Measurements from ENCODE around the gene BCORL1. TPM values are rescaled to one million over a fixed set of nuclear protein-coding genes. Genes with fewer than 3 reads are reported as not detected.

BCORL1 gene
- total and polyA plus RNA-seq, 2 donors (not counting 3 experiments of a cell fraction or from before 2014, with no cell fraction given): 1.8 to 13.1 TPM

DNA sequence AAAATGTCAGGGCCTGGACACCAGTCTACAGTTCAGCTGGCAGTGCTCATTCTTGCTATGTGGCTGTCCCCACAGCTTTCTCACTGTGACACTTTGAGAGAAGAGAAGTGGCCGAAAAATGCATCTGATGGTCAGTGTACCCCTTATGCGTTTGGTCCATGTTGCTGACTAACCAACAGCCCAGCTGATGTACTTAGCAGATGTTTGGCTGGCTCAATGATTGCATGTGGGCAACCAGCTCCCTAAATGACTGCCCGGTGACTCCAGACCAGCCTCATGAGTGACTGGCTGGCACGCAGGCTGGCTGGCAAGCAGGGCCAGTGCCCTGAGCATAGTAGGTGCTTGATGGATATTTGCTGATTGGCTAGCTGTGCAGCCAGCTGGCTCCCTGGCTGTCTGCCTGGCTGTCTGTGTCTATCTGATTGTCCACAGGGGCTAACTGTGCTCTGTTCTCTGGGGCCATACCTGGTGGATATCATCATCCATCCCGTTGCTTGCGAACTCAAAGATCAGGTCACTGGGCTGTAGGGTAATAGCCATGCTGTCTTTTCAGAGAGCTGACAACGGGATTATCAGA lies 98.4 kb downstream of the BCORL1 start:
- FAIRE-seq (peak; percentile 8), DNase-seq (ENCODE audit: low read depth, low spot score) (no peak)
- CTCF ChIA-PET: interaction anchor here (1.0 to 3.5 kb wide), 11 partner anchors 20 to 114 kb away, joined by 3 to 65 read pairs (median 8); no protein-coding TSS in a partner anchor
- H3K9ac ChIP-seq (replicated peaks; ENCODE audit: extremely low read depth, insufficient read depth, low read length): no peak overlapping the region
- H3K4me1 ChIP-seq (ENCODE audit: control insufficient read depth, extremely low read depth, insufficient read depth, low read length): peaks cover 29% of the 10 kb centered on the region
- no peaks in the 10 kb centered on the region for H3K9me3 ChIP-seq (replicated peaks; ENCODE audit: control insufficient read depth, insufficient read depth, low read length)
- POLR2A ChIA-PET: interaction anchor here (0.6 kb wide), 1 partner anchor 116 kb away, joined by 3 read pairs; no protein-coding TSS in a partner anchor
- no peaks in the 10 kb centered on the region for H3K27me3 ChIP-seq (ENCODE audit: control insufficient read depth in 2 of 2, insufficient read depth in 2 of 2, low read length in 2 of 2)
- intact Hi-C loops (cut with micrococcal nuclease) (loop anchor here (1.0 kb wide), 1 partner anchor 39 kb away; no protein-coding TSS in a partner anchor), dilution Hi-C loops (cut with MboI; ENCODE audit: extremely low pct_ligation_motif_present, low sequenced_read_pairs) (no loop called here)
- no TSS peak for BruUV-seq (replicated peaks)
- no peaks in the 10 kb centered on the region for H3K9me1 ChIP-seq (replicated peaks; ENCODE audit: control insufficient read depth, extremely low read depth, insufficient read depth, low read length)
- no peak overlapping the region for H2AFZ ChIP-seq (ENCODE audit: low read depth, low read length)
- no peaks in the 10 kb centered on the region for H4K20me1 ChIP-seq (replicated peaks; ENCODE audit: control insufficient read depth, extremely low read depth, insufficient read depth, low read length)
- H3K4me3 ChIP-seq (replicated peaks in 1 of 3; ENCODE audit: insufficient read depth in 1 of 3, low read depth in 1 of 3, low read length in 3 of 3): no peak overlapping the region
- no peak overlapping the region for H3K27ac ChIP-seq (ENCODE audit: insufficient read depth, low read depth, low read length)
- H3K4me2 ChIP-seq (ENCODE audit: insufficient read depth, low read length): no peak overlapping the region
- TF ChIP-seq POLR2AphosphoS5 (IDR thresholded peaks at IDR 0.05; ENCODE audit: insufficient read depth, low read depth, low read length): no peak
- no peak for TF ChIP-seq GATA2 (IDR thresholded peaks at IDR 0.05; ENCODE audit: insufficient read depth, insufficient read length, low read depth, low read length)
- TF ChIP-seq, protein P1, sequence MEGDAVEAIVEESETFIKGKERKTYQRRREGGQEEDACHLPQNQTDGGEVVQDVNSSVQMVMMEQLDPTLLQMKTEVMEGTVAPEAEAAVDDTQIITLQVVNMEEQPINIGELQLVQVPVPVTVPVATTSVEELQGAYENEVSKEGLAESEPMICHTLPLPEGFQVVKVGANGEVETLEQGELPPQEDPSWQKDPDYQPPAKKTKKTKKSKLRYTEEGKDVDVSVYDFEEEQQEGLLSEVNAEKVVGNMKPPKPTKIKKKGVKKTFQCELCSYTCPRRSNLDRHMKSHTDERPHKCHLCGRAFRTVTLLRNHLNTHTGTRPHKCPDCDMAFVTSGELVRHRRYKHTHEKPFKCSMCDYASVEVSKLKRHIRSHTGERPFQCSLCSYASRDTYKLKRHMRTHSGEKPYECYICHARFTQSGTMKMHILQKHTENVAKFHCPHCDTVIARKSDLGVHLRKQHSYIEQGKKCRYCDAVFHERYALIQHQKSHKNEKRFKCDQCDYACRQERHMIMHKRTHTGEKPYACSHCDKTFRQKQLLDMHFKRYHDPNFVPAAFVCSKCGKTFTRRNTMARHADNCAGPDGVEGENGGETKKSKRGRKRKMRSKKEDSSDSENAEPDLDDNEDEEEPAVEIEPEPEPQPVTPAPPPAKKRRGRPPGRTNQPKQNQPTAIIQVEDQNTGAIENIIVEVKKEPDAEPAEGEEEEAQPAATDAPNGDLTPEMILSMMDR (IDR thresholded peaks at IDR 0.05; ENCODE audit: extremely low read depth in 1 of 2, insufficient read depth in 1 of 2, low read depth in 1 of 2, low read length in 2 of 2): no peak
- no peak for TF ChIP-seq FOS (IDR thresholded peaks at IDR 0.05; ENCODE audit: borderline replicate concordance, insufficient read depth, low read length)
- peaks cover 0 to 3% of the 10 kb centered on the region in 2 experiments for H3K36me3 ChIP-seq (ENCODE audit: control insufficient read depth in 2 of 2, extremely low read depth in 1 of 2, insufficient read depth in 2 of 2, low read length in 2 of 2)
- peaks cover 33% of the 10 kb centered on the region for H3K79me2 ChIP-seq (ENCODE audit: control insufficient read depth, insufficient read depth, low read length)

Data from endothelial cell of umbilical vein (primary cell).